ENCODE data around the gene SPTSSB. TPM values are rescaled to one million over a fixed set of nuclear protein-coding genes. Genes with fewer than 3 reads are reported as not detected.

SPTSSB gene
- total RNA-seq, 1 donor: 0.45 TPM

GRCh38 chr3:161393310-161393709, 22.0 kb upstream of the SPTSSB start:
- no peak for TF ChIP-seq CTCF (IDR thresholded peaks at IDR 0.05; ENCODE audit: insufficient read depth, low read length)
- DNase-seq (ENCODE audit: low read depth): no peak
- H3K4me3 ChIP-seq (ENCODE audit: low read depth, low read length): no peak overlapping the region

- TF ChIP-seq CTCF (IDR thresholded peaks at IDR 0.05; ENCODE audit: insufficient read depth, low read length): no peak
- no peak overlapping the region for H3K4me3 ChIP-seq (ENCODE audit: low read depth, low read length)
- DNase-seq (ENCODE audit: low read depth): no peak
These were observed 21.5 kb upstream of the SPTSSB start for GRCh38 chr3:161392853-161393252.

- DNase-seq (ENCODE audit: low read depth): no peak
- no peak overlapping the region for H3K4me3 ChIP-seq (ENCODE audit: low read depth, low read length)
- no peak for TF ChIP-seq CTCF (IDR thresholded peaks at IDR 0.05; ENCODE audit: insufficient read depth, low read length)
These were observed 18.9 kb upstream of the SPTSSB start for GRCh38 chr3:161390200-161390599.

- no peak for DNase-seq (ENCODE audit: low read depth)
- H3K4me3 ChIP-seq (ENCODE audit: low read depth, low read length): no peak overlapping the region
- no peak for TF ChIP-seq CTCF (IDR thresholded peaks at IDR 0.05; ENCODE audit: insufficient read depth, low read length)
These were observed 18.2 kb upstream of the SPTSSB start for GRCh38 chr3:161389445-161390035.

GRCh38 chr3:161388855-161389254, 17.5 kb upstream of the SPTSSB start:
- no peak for TF ChIP-seq CTCF (IDR thresholded peaks at IDR 0.05; ENCODE audit: insufficient read depth, low read length)
- no peak overlapping the region for H3K4me3 ChIP-seq (ENCODE audit: low read depth, low read length)

GRCh38 chr3:161386991-161387770, 15.9 kb upstream of the SPTSSB start:
- TF ChIP-seq CTCF (IDR thresholded peaks at IDR 0.05; ENCODE audit: insufficient read depth, low read length): no peak
- DNase-seq (ENCODE audit: low read depth): no peak
- no peak overlapping the region for H3K4me3 ChIP-seq (ENCODE audit: low read depth, low read length)

More at GRCh38 chr3:161388855-161389254, 17.5 kb upstream of the SPTSSB start:
- DNase-seq (ENCODE audit: low read depth): no peak

All from fibroblast of the aortic adventitia (primary cell).